GM21786 (cell line): ENCODE measurements around the gene CCDC66.

Experiments
- ATAC-seq: cut with Tn5 transposase; IDR thresholded peaks from one replicate; pipeline ENCODE4 v1.9.1; 2021; ENCODE audit not compliant: unreplicated experiment

Gene CCDC66

DNA sequence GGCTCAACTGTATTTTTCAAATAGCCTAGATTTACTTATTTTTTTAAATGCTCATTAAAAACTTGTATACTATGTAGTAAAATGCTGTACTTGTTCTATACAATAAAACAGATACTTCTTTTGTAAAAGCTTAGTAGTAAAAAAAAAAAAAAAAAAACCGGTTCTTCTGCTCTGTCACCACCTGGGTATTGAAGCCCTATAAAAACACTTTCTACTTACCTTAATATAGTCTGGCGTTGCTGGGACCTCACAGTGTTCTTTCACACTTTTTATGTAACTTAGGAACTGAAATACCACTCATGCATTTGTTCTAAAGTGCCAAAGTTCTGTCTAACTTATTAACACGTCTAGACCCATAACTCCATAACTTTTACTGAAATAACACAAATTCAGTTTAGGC is 64.7 kb downstream of the CCDC66 start:
- no peak for ATAC-seq

DNA sequence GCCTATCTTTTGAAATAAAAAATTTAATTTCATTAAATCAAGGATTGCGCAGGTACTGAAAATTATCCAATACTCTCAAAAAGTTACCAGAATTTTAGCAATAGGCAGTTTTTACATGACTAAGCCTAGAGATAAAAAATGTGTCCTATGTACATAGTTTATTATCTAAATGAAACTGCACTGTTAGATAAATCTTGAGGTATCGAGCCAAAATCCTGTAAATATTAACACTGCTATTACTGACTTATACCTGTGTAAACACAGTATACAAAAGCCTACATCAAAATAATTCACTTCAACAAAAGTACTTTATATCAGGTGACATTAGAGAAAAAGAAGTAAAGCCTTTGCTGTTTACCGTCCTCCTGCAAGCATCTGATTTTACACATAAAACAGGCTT is 65.4 kb downstream of the CCDC66 start:
- no peak for ATAC-seq

DNA sequence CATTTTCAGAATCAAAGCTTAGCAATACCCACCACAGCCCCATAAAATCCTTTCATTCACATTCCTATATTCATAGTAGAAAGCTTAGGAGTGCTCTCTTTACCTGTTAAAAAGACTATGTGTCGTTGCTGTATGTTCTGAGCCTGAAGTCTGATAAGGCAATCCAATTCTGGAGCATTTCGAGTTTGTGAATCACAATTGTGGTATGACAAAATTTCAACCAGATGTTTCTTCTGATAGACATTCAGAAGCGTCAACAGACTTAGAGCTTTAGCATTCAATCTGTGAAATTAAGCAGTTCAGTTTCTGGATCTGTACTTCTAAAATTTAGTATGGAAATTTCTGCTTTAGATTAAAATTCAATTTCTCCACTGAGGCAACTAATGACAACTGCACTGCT is 67.8 kb downstream of the CCDC66 start:
- ATAC-seq = no peak

DNA sequence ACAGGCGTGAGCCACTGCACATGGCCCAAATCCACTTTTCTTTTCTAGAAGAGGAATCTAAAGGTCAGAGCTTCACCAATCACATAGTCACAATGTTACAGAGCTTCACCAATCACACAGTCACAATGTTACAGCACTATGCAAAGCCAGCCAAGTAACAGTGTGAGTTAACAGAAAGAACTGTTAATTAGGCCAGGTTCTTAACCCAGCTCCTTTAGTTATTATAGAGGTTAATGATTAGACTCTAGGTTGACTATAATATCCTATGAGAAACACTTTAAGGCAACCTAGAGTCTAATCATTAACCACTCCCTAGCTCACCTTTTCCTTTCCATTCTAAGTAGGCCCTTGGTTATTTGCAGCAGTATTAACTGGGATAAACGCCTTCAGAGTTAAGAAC is 72.1 kb downstream of the CCDC66 start:
- ATAC-seq = peak; percentile 65

DNA sequence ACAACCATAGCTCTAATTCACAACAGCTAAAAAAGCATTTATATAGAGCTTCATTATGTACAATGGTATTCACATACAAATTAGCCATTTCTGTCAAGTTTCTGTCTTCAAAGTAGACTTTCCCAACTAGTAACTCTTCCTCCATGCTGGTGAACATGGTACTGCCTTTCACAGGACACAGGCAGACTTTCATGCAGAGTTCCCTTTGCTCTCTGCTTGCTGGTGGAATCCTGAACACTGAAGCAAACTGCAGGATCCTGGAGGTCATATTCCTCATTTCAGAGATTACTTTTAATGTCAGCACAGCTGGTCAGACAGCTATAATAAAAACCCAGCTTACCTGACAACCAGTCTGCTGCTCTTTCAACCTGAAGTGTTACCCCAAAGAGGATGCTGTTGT is 72.5 kb downstream of the CCDC66 start:
- peak; percentile 15 for ATAC-seq

DNA sequence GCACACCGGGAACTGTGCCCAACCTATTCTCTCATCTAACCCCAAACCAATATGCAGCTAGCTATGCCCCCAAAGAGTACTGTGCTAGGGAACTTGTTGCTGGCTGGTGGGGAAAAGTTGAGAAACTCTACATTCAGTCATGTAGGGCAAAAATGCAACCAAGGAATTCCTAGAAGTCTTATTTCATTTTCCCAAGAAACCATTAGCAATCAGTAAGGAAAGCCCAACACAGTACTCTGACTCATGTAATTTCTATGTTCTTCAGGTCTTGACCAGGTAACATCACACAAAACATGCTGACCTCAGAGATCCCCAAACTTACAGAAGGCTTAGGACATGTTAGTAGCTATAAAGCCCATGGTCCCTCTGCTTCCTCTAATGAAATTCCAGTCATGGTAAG is 74.0 kb downstream of the CCDC66 start:
- ATAC-seq = no peak

DNA sequence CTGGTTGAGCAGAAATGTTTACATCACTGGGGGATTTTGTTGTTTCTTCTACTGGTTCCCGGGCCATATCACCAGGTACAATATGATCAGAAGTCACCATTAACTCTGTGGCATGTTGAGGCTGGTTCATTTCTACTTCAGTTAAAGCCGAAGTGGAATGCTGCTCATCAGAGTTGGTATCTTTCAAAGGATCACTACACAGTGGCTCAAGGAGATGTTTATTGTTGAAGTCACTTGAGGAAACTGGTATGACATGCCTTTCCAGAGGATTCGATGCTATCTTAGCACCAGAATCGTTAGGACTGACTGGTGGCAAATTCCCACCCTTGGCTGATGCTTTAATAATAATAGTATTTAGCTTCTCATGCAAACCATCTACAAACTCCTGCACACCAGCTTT is 76.2 kb downstream of the CCDC66 start:
- no peak for ATAC-seq

DNA sequence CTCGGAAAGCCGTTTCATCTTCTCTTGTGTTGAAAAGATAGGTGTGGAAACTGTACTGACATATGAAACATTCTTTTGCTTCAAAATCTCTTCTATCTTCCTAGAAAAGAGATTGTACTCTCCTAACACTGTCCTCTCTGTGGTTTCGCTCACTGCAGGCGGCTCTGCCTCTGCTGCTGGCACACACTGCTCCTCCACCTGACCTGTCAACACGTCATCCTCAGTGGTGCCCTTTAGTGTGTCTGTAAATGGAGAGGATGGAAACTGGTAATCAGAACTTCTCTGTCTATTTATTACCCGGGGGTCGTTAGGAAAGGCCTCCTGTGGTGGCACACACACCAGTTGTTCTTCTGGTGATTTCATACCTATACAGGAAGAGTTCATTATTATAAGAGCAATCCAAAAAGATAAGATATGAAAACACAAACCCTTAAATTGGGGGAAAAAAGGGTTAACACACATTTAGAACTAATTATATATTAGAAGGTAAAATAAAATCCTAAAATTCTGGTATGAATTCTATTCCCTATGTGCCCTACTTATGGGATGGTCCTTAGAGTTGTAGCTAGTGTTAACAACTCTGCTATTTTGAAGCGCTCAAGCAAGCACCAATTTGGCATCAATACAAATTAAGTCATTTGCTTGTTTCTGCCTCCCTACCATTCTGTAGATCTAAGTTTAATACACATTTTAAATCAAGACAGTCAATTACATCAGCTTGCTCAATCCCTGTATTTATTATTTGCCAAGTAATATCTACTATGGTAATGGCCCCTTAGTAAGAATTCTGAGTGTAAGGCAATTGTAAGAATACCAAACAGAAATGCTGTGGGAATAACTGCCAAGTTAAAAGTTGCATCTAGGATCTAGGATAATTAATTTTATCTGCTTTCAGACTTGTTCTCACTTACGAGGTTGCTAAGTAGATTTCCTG is 76.9 kb downstream of the CCDC66 start:
- no peak for ATAC-seq

DNA sequence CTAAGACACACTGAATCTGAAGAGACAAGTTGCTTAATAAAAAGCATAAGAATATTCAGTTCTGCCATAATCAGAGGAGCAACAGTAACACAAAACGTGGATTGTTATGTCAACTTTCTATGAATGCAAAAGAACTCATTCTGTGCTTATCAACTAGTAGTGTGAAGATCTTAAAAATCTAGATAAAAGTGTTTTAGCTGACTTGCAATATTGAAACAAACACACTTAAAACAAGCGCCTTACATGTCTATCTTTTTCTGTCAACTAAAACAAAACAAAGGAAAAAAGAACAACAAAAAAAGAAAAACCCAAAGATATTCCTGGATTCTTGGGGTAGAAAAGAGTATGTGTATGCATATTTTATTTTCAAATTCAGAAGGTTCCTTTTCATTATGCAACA is 88.4 kb downstream of the CCDC66 start:
- ATAC-seq = no peak

DNA sequence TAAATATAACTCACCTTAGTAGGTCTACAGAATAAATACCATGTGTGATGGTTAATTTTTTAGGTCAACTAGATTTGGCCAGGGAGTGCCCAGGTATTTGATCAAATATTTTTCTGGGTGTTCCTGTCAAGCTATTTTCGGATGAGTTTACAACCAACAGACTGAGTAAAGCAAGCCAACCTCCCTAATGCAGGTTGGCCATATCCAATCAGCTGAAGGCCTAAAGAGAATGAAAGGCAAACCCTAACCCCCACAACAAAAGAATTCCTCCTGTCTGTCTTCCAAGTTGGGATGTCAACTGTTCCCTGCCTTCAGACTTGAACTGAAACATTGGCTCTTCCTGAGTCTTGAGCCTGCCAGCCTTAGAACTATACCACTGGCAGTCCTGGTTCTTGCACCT is 97.5 kb downstream of the CCDC66 start:
- no peak for ATAC-seq

DNA sequence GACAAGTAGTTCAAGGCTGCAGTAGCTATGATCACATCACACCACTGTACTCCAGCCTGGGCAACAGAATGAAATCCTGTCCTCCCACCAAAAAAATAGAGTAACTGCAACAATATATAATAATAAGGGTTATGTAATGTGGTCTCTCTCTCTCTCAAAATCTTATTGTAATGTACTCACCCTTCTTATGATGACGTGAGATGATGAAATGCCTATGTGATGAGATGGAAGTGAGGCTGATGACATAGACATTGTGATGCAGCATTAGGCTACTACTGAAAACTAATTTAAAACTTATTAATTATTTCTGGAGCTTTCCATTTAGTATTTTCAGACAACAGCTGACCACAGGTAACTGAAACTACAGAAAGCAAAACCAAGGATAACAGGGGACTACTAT is 98.7 kb downstream of the CCDC66 start:
- no peak for ATAC-seq

DNA sequence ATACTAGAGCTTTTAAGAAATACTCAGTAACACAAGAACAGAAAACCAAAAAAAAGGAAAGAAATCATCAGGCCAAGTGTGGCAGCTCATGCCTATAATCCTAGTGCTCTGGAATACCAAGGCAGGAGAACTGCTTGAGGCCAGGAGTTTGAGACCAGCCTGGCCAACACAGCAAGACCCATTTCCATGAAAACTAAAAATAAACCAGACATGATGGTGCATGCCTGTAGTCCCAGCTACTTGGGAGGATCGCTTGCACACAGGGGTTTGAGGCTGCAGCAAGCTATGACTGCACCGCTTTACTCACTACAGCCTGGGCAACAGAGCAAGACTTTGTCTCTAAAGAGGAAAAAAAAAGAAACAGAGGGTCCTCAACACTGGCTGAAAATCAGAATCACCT is 107.8 kb downstream of the CCDC66 start:
- ATAC-seq = no peak

DNA sequence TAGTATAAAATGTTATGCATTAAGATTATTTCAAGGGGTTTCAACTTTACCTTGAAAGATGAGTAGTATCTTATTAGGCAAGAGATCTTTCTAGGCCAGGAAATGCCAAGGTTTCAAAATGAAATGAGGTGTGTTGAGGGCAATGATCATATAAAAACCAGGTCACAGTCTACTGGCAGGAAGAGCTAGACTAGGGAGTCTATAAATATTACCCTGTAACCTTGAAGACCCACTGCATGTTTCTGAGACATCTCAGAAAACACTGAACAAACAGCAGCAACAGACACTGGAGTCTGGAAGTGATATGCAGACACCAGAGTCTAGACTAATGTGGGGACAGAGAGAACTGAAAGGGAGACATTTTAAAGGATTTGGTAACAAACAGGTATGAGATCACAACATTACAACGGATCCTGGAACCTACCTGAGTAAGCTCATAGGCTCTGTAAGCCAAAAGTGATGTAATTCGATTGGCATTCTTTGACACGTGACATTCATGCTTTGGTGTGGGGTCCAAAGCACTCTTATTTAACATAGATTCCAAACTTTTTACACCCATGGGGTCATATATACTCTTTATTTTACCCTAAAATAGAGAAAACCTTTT is 111.1 kb downstream of the CCDC66 start:
- no peak for ATAC-seq
